Gastrocnemius medialis (tissue), 4 donors: ENCODE measurements around the gene TENT4B. TPM values are rescaled to one million over a fixed set of nuclear protein-coding genes. Genes with fewer than 3 reads are reported as not detected.

ENCODE experiments used
- ATAC-seq, 2 donors: fragments of 150-250 bp; one replicate each; pipeline ENCODE4 v1.9.1; 2016
- DNase-seq, 2 donors: peaks; one replicate each; pipeline ENCODE4 v3.0.0-alpha.2; 2019
- H3K27ac ChIP-seq, 4 donors: fragments of 200-600 bp; sonication (generic); 1 replicate in 1 of 4; 2 replicates in 3 of 4; pipeline ENCODE4 v1.5.1; 2016 to 2018; ENCODE audit warnings: mild to moderate bottlenecking in 2 of 4, moderate library complexity in 1 of 4
- H3K27me3 ChIP-seq, 3 donors: fragments of 200-600 bp; sonication (generic) in 2 of 3; 1 replicate in 1 of 3; 2 replicates in 2 of 3; pipeline versions ENCODE4 v1.5.1 to v1.6.0; 2016 to 2019; ENCODE audit warnings: mild to moderate bottlenecking in 1 of 3, moderate library complexity in 1 of 3
- H3K36me3 ChIP-seq, 2 donors: fragments of 200-600 bp; sonication (generic) in 1 of 2; one replicate each; pipeline ENCODE4 v1.5.1; 2017 to 2018
- H3K4me1 ChIP-seq, 2 donors: fragments of 200-600 bp; sonication (generic) in 1 of 2; one replicate each; pipeline ENCODE4 v1.5.1; 2016 to 2017; ENCODE audit warnings: mild to moderate bottlenecking in 2 of 2
- H3K4me3 ChIP-seq, 4 donors: fragments of 200-600 bp; sonication (generic) in 3 of 4; 1 replicate in 1 of 4; 2 replicates in 3 of 4; pipeline ENCODE4 v1.5.1; 2016 to 2019; ENCODE audit warnings: mild to moderate bottlenecking in 2 of 4
- H3K9me3 ChIP-seq, 3 donors: fragments of 200-600 bp; sonication (generic) in 2 of 3; 1 replicate in 1 of 3; 2 replicates in 2 of 3; pipeline ENCODE4 v1.5.1; 2016 to 2019
- CTCF ChIP-seq, 5 experiments: fragments of 450-650 bp in 3 of 5; fragments of 200-600 bp in 2 of 5; sonication (generic) in 2 of 5; IDR thresholded peaks in 4 of 5; conservative IDR thresholded peaks in 1 of 5; 1 replicate in 4 of 5; 2 replicates in 1 of 5; pipeline ENCODE4 v1.5.1; 2016 to 2019; ENCODE audit warnings: antibody characterized with exemption in 5 of 5, mild to moderate bottlenecking in 3 of 5, moderate library complexity in 3 of 5
- POLR2A ChIP-seq, 2 donors: fragments of 450-650 bp; IDR thresholded peaks; one replicate each; pipeline ENCODE4 v1.6.1; 2017; ENCODE audit warnings: antibody characterized with exemption in 2 of 2, mild to moderate bottlenecking in 2 of 2, moderate library complexity in 2 of 2
- in situ Hi-C, 4 donors: fragments of 200-750 bp; cut with MboI; loops; one replicate each; pipeline versions ENCODE4 v1.15.0 to v1.8.0; 2017; ENCODE audit warnings: low sequenced_read_pairs in 4 of 4
- intact Hi-C: fragments of 100-400 bp; cut with DNase I; formaldehyde crosslinking; loops from one replicate; pipeline ENCODE4 v1.15.1; 2023; ENCODE audit warnings: low total_unique reads
- total RNA-seq, 4 donors: library from RNA; depleted of rRNA; stranded (reverse); fragments of >200 nt; gene quantifications; one replicate each; pipeline versions ENCODE4 v1.1.0 to v1.2.3, GENCODE V29; 2016

Gene TENT4B
- total RNA-seq, 4 donors from 2014 or later = 5.7 to 12.2 (median 7.0) TPM

- no peaks in the 10 kb centered on the region for H3K9me3 ChIP-seq
- no peaks in the 10 kb centered on the region for H3K36me3 ChIP-seq
- no peak for TF ChIP-seq POLR2A (IDR thresholded peaks at IDR 0.05)
- TF ChIP-seq CTCF (IDR thresholded peaks at IDR 0.05 in 4 of 5, conservative IDR thresholded peaks at IDR 0.05 in 1 of 5) = no peak
- in situ Hi-C loops (no loop called here), intact Hi-C loops (no loop called here)
- no peak overlapping the region for H3K27ac ChIP-seq
- peaks cover 8 to 14% of the 10 kb centered on the region in 2 donors for H3K4me1 ChIP-seq
- ATAC-seq (no peak), DNase-seq (no peak)
- no peak overlapping the region for H3K4me3 ChIP-seq
- H3K27me3 ChIP-seq = no peaks in the 10 kb centered on the region
Observed at GRCh38 chr16:50172195-50172922, 19.3 kb downstream of the TENT4B start.

- Histone ChIP-seq H3K4me3 (no peak overlapping the region), H3K4me1 (peaks cover 3 to 10% of the 10 kb centered on the region in 2 donors), H3K9me3 (no peaks in the 10 kb centered on the region), H3K36me3 (no peaks in the 10 kb centered on the region), H3K27me3 (no peaks in the 10 kb centered on the region), H3K27ac (no peak overlapping the region)
- DNase-seq (no peak), ATAC-seq (no peak)
- in situ Hi-C loops = no loop called here
- intact Hi-C loops = no loop called here
- TF ChIP-seq POLR2A (IDR thresholded peaks at IDR 0.05) = no peak
- TF ChIP-seq CTCF (IDR thresholded peaks at IDR 0.05 in 4 of 5, conservative IDR thresholded peaks at IDR 0.05 in 1 of 5) = no peak
Observed at GRCh38 chr16:50173316-50173715, 20.2 kb downstream of the TENT4B start.

- H3K27ac ChIP-seq = no peak overlapping the region
- in situ Hi-C loops (no loop called here), intact Hi-C loops (no loop called here)
- H3K4me3 ChIP-seq = no peak overlapping the region
- DNase-seq (no peak), ATAC-seq (no peak)
- TF ChIP-seq CTCF (IDR thresholded peaks at IDR 0.05 in 4 of 5, conservative IDR thresholded peaks at IDR 0.05 in 1 of 5) (no peak), POLR2A (IDR thresholded peaks at IDR 0.05) (no peak)
- no peaks in the 10 kb centered on the region for H3K4me1 ChIP-seq
- no peaks in the 10 kb centered on the region for H3K36me3 ChIP-seq
- H3K9me3 ChIP-seq = no peaks in the 10 kb centered on the region
- H3K27me3 ChIP-seq = no peaks in the 10 kb centered on the region
Observed at GRCh38 chr16:50178491-50178941, 25.4 kb downstream of the TENT4B start.

GRCh38 chr16:50182441-50182840 lies 29.3 kb downstream of the TENT4B start:
- in situ Hi-C loops (no loop called here), intact Hi-C loops (no loop called here)
- Histone ChIP-seq H3K27me3 (no peaks in the 10 kb centered on the region), H3K4me1 (peaks cover 3 to 6% of the 10 kb centered on the region in 2 donors), H3K9me3 (no peaks in the 10 kb centered on the region), H3K36me3 (no peaks in the 10 kb centered on the region), H3K27ac (no peak overlapping the region), H3K4me3 (no peak overlapping the region)
- no peak for ATAC-seq
- TF ChIP-seq POLR2A (IDR thresholded peaks at IDR 0.05) (no peak), CTCF (IDR thresholded peaks at IDR 0.05 in 4 of 5, conservative IDR thresholded peaks at IDR 0.05 in 1 of 5) (no peak)
- no peak for DNase-seq
